Coronary artery (tissue), 2 donors: Measurements from ENCODE around the gene AP3B1.

Source experiments
- DNase-seq: peaks from one replicate; pipeline ENCODE4 v3.0.0-alpha.2; 2017; ENCODE audit warnings: low spot score
- H3K27ac ChIP-seq, 2 donors: fragments of 200-600 bp; sonication (generic); one replicate each; pipeline ENCODE4 v1.5.1; 2016 to 2019
- H3K4me3 ChIP-seq: fragments of 200-600 bp; sonication (generic); 2 replicates; pipeline ENCODE4 v1.5.1; 2016; ENCODE audit warnings: mild to moderate bottlenecking, moderate library complexity
- CTCF ChIP-seq: fragments of 200-600 bp; sonication (generic); IDR thresholded peaks from one replicate; pipeline ENCODE4 v1.5.1; 2019; ENCODE audit warnings: antibody characterized with exemption

Gene AP3B1

GRCh38 chr5:78331523-78332080 lies 37.1 kb upstream of the AP3B1 start:
- Histone ChIP-seq H3K27ac (no peak overlapping the region), H3K4me3 (no peak overlapping the region)
- no peak for DNase-seq
- no peak for TF ChIP-seq CTCF

GRCh38 chr5:78328585-78329173 lies 34.2 kb upstream of the AP3B1 start:
- Histone ChIP-seq H3K4me3 (no peak overlapping the region), H3K27ac (no peak overlapping the region)
- DNase-seq = no peak
- TF ChIP-seq CTCF = no peak

GRCh38 chr5:78327761-78328510 lies 33.4 kb upstream of the AP3B1 start:
- no peak for DNase-seq
- no peak overlapping the region for H3K27ac ChIP-seq
- TF ChIP-seq CTCF = no peak
- H3K4me3 ChIP-seq = no peak overlapping the region

GRCh38 chr5:78326930-78327329 lies 32.4 kb upstream of the AP3B1 start:
- DNase-seq = no peak
- TF ChIP-seq CTCF = no peak
- H3K4me3 ChIP-seq = no peak overlapping the region
- H3K27ac ChIP-seq = no peak overlapping the region

GRCh38 chr5:78323241-78323640 lies 28.7 kb upstream of the AP3B1 start:
- TF ChIP-seq CTCF = no peak
- Histone ChIP-seq H3K27ac (no peak overlapping the region), H3K4me3 (no peak overlapping the region)
- no peak for DNase-seq

- DNase-seq = no peak
These were observed 25.9 kb upstream of the AP3B1 start for GRCh38 chr5:78320401-78320800.

More at GRCh38 chr5:78320401-78320800, 25.9 kb upstream of the AP3B1 start:
- H3K27ac ChIP-seq = no peak overlapping the region
- no peak for TF ChIP-seq CTCF
- no peak overlapping the region for H3K4me3 ChIP-seq
